ENCODE data around the gene ORC6.

ORC6 gene

DNA sequence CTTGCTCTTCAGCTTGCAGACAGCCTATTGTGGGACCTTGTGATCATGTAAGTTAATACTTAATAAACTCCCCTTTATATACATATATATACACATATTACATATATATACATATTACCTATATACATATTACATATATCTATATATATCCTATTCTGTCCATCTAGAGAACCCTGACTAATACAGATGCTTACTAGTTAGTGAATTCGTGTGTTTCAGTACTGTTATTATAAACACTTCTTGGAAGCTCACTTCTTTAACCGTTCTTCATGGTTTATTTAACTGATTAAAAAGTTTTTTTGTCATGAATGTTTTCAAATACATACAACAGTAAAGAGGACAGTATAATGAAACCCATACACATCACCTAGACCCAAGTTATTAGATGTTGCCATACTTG is 12.6 kb downstream of the ORC6 start:
- DNase-seq = no peak

GRCh38 chr16:46706642-46707041 is 17.2 kb downstream of the ORC6 start:
- DNase-seq = no peak

- no peak for DNase-seq
Observed at GRCh38 chr16:46709469-46710005, 20.1 kb downstream of the ORC6 start.

- no peak for DNase-seq
Observed at GRCh38 chr16:46711106-46712058, 21.9 kb downstream of the ORC6 start.

DNA sequence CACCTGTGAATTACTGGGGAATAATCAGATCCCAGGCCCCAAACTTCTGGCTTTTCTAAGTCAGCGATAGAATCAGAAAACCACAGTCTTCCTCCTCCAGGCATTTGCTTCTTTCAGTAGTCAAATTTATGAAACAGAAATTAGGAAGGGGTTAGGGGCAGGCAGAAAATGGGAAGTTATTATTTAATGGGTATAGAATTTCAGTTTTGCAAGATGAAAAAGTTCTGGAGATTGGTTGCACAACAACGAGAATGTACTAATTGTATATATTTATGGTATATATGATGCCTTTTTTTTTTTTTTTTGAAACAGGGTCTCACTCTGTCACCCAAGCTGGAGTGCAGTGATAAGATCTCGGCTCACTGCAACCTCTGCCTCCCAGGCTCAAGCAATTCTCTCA is 23.5 kb downstream of the ORC6 start:
- DNase-seq = no peak

GRCh38 chr16:46713634-46714033 is 24.2 kb downstream of the ORC6 start:
- DNase-seq = no peak

- DNase-seq = no peak
Observed at GRCh38 chr16:46714797-46715591, 25.5 kb downstream of the ORC6 start.

DNA sequence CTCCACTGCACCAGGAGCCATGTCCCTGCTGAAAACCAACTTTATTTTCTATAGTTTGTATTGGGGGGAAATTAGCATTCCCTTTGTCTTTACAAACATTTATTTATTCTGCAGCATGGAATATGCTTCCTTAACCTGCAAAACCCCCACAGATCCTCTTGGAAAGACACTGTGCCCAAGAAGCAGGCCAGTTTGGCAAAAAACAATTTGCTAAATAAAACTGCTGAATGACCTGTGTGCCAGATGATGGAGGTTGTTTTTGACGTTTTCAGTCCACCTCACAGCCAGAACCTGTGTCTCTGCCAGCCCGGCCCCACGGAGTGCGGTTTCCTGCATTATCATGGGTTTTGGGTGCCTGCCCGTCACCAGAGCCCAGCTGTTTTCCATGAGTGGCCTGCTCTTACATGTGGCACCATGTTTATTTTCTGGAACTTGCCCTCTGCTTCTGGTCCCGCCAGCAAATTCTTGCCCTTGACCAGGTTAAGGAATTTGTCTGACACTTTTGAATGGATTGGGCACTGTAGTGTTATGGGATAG is 26.4 kb downstream of the ORC6 start:
- DNase-seq = no peak

DNA sequence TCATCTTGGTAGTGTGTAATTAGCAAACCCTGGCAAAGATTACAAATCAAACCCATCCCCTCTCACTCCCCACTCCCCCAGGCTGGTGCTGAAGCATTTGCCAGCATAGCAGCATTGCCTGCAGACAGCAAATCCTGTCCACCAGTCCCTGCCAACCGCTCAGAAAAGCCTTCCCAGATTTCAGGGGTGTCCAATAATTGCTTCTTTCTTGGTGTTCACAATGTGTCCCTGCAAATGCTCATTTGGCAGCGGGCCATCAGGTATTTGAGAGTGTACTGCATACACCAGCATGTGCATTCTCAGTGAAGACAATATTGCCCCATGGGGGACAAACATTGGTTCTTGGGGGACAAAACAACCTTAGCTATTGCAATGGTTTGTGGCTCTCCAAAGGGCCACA is 28.2 kb downstream of the ORC6 start:
- no peak for DNase-seq

DNA sequence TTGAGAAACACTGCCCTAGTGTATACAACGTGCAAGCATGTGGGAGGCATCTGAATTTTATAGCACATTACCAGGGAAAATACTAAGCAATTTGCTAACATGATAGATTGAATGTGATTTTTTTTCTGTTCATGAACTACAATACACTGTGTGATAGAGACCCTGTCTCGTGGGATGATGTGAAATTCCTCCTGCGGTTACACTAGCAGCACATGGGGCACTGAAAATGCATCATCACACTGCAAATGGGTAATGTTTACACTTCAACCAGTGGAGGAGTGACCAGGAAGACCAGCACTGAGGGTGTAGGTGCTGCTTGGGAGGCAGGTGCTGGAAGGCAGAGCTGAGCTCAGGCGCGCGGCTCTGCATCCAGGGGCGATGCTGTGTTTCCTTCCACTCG is 28.8 kb downstream of the ORC6 start:
- DNase-seq = no peak

GRCh38 chr16:46719528-46719927 is 30.1 kb downstream of the ORC6 start:
- DNase-seq = no peak

- DNase-seq = no peak
Observed at GRCh38 chr16:46720619-46721018, 31.2 kb downstream of the ORC6 start.

DNA sequence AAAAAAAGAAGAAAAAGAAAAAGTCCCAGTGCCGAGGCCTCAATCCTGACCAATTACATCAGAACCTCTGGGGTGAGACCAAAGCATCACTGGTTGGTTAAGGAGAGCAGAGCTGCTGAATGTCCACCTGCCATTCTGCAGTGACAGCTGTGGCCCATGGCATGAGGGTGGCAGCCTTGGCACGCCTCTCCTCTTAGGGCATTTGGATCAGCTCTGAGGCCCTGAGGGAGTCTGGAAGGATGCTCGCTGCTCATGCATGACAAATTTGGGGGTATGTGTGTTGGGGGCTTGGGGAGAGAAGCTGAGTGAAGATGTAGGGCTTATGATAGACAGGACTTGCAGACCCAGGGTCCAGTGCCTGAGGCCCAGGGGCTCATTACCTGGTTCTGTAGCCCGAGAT is 32.4 kb downstream of the ORC6 start:
- no peak for DNase-seq

DNA sequence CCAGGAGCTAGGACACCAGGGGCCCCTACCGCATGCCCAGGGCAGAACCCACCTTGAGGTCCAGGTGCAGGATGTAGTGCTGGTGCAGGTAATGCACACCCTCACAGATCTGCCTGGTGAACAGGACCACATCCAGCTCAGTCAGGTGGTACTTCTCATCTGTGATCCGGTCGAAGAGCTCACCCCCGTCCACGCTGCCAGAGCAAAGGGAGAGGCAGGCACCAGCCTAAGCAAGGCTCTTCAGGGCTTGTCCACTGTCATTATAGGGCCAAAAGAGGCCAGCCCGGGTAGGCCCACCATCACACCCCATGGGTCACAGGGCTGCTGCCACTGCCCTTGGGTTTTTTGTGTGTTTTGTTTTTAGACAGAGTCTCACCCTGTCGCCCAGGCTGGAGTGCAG is 37.7 kb downstream of the ORC6 start:
- no peak for DNase-seq

- no peak for DNase-seq
Observed at GRCh38 chr16:46727630-46728029, 38.2 kb downstream of the ORC6 start.

GRCh38 chr16:46728806-46729205 is 39.3 kb downstream of the ORC6 start:
- DNase-seq = no peak

DNA sequence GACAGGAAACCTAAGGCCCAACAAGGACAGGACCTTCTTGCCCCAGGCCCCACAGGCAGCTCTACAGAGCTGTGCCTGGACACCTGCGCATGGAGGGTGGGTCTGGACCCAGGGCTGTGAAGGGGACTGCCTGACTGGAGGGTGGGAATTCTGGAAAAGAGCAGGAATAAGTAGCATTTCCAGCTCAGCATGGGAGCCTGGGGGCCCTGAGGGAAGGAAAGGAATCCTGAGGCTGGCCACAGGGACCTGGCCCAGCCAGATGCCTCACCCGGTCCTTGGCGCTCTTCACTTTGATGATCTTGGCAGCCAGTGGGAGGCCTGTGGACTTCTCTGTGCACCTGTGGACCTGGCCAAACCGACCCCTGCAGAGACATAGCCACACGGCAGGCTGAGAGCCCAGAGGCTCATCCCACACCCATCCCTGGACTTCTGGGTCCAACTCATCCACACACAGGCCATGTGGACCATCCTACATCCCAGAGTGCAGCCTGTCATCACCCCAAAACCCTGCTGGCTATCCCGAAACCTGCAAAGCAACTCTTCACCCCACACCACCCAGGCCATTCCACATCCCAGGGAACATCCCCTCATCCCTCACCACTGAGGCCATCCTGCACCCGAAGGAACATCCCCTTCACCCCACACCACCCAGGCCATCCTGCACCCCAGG is 40.0 kb downstream of the ORC6 start:
- no peak for DNase-seq

- DNase-seq = no peak
Observed at GRCh38 chr16:46730126-46730525, 40.7 kb downstream of the ORC6 start.

DNA sequence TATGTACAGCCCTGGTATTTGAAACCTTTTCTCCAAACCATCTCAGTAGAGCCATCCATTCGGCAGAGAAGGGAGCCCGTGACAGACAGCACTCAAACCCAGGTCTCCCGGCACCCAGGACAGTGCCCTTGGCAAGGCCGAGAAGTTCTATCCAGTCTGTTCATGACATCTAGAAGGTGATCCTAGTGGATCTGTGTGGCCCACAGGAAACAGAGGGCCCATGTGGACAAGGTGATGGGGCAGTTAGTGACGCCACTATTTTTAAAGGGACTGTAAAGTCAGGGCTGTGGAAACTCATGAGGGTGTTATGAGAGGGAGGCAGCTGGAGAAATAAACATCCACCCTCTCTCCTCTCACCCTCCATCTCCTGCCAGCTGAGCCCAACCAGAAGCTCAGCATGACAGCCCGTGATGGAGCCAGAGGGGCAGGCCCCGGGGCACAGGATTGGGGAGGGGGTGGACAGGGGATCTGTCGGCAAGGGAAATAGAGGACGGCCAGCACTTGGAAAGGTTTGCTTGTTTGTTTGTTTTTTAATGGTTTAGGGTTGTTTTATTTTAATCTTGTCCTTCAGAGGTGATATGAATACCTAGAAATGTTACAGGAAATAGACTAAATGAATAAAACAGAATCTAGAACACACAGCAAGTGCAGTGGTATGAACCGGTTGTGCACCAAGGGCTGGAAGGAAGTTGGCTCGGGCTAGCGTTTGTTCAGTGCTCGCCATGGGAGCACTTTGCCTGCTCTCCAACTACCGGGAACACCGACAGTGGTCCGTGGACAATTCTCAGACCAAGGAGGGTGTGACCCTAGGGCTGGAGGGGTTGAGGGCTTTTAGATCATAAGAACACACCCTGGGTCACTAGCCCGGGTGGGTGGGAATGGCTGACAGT is 41.6 kb downstream of the ORC6 start:
- no peak for DNase-seq

GRCh38 chr16:46731691-46732555 is 42.5 kb downstream of the ORC6 start:
- no peak for DNase-seq

DNA sequence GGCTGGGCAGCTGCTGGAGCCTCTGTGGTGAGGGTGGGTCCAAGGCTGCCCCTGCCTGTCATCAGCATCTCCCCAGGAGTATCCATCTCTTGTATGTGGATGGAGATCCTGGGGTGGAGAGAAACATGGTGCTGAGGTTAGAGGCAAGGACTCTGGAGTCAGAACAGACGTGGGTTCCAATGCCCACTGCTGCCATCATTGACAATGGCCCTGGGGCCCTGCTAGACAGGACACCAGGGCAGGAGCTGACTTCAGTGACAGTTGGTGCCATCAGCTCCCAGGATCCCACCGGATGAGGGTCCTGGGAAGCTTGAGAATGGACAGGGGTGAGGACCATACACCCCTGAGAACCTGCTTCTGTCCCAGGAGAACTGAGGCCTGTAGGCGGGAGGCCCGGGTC is 43.1 kb downstream of the ORC6 start:
- no peak for DNase-seq
